Immature natural killer cell (primary cell): ENCODE data around the gene SETD2. TPM values are rescaled to one million over a fixed set of nuclear protein-coding genes. Genes with fewer than 3 reads are reported as not detected.

Experiments used
- DNase-seq, 3 donors: peaks; one replicate each; pipeline ENCODE4 v3.0.0; 2022; ENCODE audit warnings: mixed read lengths in 1 of 3
- H3K27ac Mint-ChIP-seq, 6 donors: one replicate each; pipeline ENCODE4 v1.8.0; 2020; ENCODE audit warnings: mixed read lengths in 6 of 6, mild to moderate bottlenecking in 5 of 6, inconsistent platforms in 4 of 6, moderate library complexity in 3 of 6
- H3K27me3 Mint-ChIP-seq, 3 donors: one replicate each; pipeline ENCODE4 v1.8.0; 2020 to 2021; ENCODE audit warnings: low read depth in 3 of 3, mild to moderate bottlenecking in 3 of 3, mixed read lengths in 3 of 3, moderate library complexity in 3 of 3, inconsistent platforms in 1 of 3
- H3K36me3 Mint-ChIP-seq, 3 donors: one replicate each; pipeline ENCODE4 v1.8.0; 2020; ENCODE audit warnings: mixed read lengths in 3 of 3, inconsistent platforms in 2 of 3, mild to moderate bottlenecking in 2 of 3
- H3K4me1 Mint-ChIP-seq, 2 donors: one replicate each; pipeline ENCODE4 v1.8.0; 2020; ENCODE audit warnings: inconsistent platforms in 2 of 2, mild to moderate bottlenecking in 2 of 2, mixed read lengths in 2 of 2, moderate library complexity in 1 of 2
- H3K4me3 Mint-ChIP-seq, 5 donors: one replicate each; pipeline ENCODE4 v1.8.0; 2020; ENCODE audit warnings: mild to moderate bottlenecking in 5 of 5, mixed read lengths in 5 of 5, inconsistent platforms in 3 of 5, moderate library complexity in 3 of 5
- H3K9me3 Mint-ChIP-seq, 6 donors: one replicate each; pipeline ENCODE4 v1.8.0; 2020; ENCODE audit warnings: mild to moderate bottlenecking in 6 of 6, mixed read lengths in 6 of 6, inconsistent platforms in 4 of 6, moderate library complexity in 3 of 6
- polyA plus RNA-seq, 3 donors: library from polyadenylated mRNA; unstranded; fragments of 300-500 nt; fragmentation: Illumina TruSeq; gene quantifications; one replicate each; pipeline ENCODE4 v1.2.3, GENCODE V29; 2021

SETD2 gene
- polyA plus RNA-seq, 3 donors from 2014 or later: 7.4 to 27.0 (median 8.2) TPM

- H3K9me3 Mint-ChIP-seq: no peaks in the 10 kb centered on the region
- H3K4me3 Mint-ChIP-seq: peak overlapping the region; percentile 89 to 93 (median 92)
- peaks cover 77 to 80% of the 10 kb centered on the region in 2 donors for H3K4me1 Mint-ChIP-seq
- H3K36me3 Mint-ChIP-seq: peaks cover 0 to 11% (median 0%) of the 10 kb centered on the region in 3 donors
- no peak for DNase-seq
- H3K27me3 Mint-ChIP-seq: peaks cover 6 to 15% (median 7%) of the 10 kb centered on the region in 3 donors
- H3K27ac Mint-ChIP-seq: peak overlapping the region; percentile 83 to 96 (median 92)
Observed at GRCh38 chr3:46979958-46980497, 183.9 kb downstream of the SETD2 start.

- Mint-ChIP-seq H3K36me3 (peaks cover 0 to 3% (median 0%) of the 10 kb centered on the region in 3 donors), H3K4me3 (peak within 1 kb of the TSS; percentile 89 to 93 (median 92)), H3K27me3 (peaks cover 5 to 15% (median 6%) of the 10 kb centered on the region in 3 donors), H3K4me1 (peaks cover 77 to 80% of the 10 kb centered on the region in 2 donors), H3K9me3 (no peaks in the 10 kb centered on the region), H3K27ac (peak within 1 kb of the TSS; percentile 92 to 96 (median 94))
- peak; percentile 95 to 97 (median 97) for DNase-seq
Observed at GRCh38 chr3:46978985-46979944, 184.6 kb downstream of the SETD2 start, which contains the start of gene NBEAL2. Gene NBEAL2, plus strand, starts transcription at chr3:46979666. Its CDS starts 196 bp downstream, at chr3:46979862.

GRCh38 chr3:46978381-46978780, 185.5 kb downstream of the SETD2 start:
- Mint-ChIP-seq H3K36me3 (peaks cover 0 to 3% (median 0%) of the 10 kb centered on the region in 3 donors), H3K27ac (peak overlapping the region; percentile 90 to 100 (median 93)), H3K27me3 (peaks cover 5 to 12% (median 6%) of the 10 kb centered on the region in 3 donors), H3K4me1 (peaks cover 76 to 78% of the 10 kb centered on the region in 2 donors), H3K4me3 (peak overlapping the region; percentile 66 to 100 (median 99)), H3K9me3 (no peaks in the 10 kb centered on the region)
- DNase-seq: no peak

GRCh38 chr3:46977811-46978195, 186.1 kb downstream of the SETD2 start:
- DNase-seq: no peak
- peaks cover 73 to 75% of the 10 kb centered on the region in 2 donors for H3K4me1 Mint-ChIP-seq
- no peaks in the 10 kb centered on the region for H3K9me3 Mint-ChIP-seq
- peak overlapping the region; percentile 66 to 100 (median 99) for H3K4me3 Mint-ChIP-seq
- peak overlapping the region; percentile 63 to 100 (median 92) for H3K27ac Mint-ChIP-seq
- peaks cover 0 to 3% (median 0%) of the 10 kb centered on the region in 3 donors for H3K36me3 Mint-ChIP-seq
- H3K27me3 Mint-ChIP-seq: peaks cover 5 to 12% (median 6%) of the 10 kb centered on the region in 3 donors

GRCh38 chr3:46976326-46977190, 187.4 kb downstream of the SETD2 start, which contains the start of gene CCDC12:
Gene CCDC12, minus strand, starts transcription at chr3:46976745. Its CDS starts 13 bp downstream, at chr3:46976732.
- DNase-seq: peak; percentile 96 to 97 (median 96)
- peak within 1 kb of the TSS; percentile 96 to 100 (median 99) for H3K4me3 Mint-ChIP-seq
- H3K27me3 Mint-ChIP-seq: peaks cover 6 to 16% (median 11%) of the 10 kb centered on the region in 3 donors
- H3K9me3 Mint-ChIP-seq: no peaks in the 10 kb centered on the region
- H3K4me1 Mint-ChIP-seq: peaks cover 75% of the 10 kb centered on the region in 2 donors
- H3K36me3 Mint-ChIP-seq: peaks cover 0 to 5% (median 0%) of the 10 kb centered on the region in 3 donors
- H3K27ac Mint-ChIP-seq: peak within 1 kb of the TSS; percentile 93 to 100 (median 98)

- Mint-ChIP-seq H3K4me3 (peak overlapping the region; percentile 62 to 99 (median 72)), H3K4me1 (peaks cover 80 to 84% of the 10 kb centered on the region in 2 donors), H3K27ac (peak overlapping the region; percentile 68 to 89 (median 86)), H3K27me3 (peaks cover 6 to 19% (median 11%) of the 10 kb centered on the region in 3 donors), H3K36me3 (peaks cover 0 to 5% (median 4%) of the 10 kb centered on the region in 3 donors), H3K9me3 (no peaks in the 10 kb centered on the region)
- no peak for DNase-seq
Observed at GRCh38 chr3:46974421-46975171, 189.3 kb downstream of the SETD2 start.

GRCh38 chr3:46972396-46972795, 191.5 kb downstream of the SETD2 start:
- DNase-seq: peak; percentile 47 to 58 (median 49)
- peak overlapping the region in 5 of 6 donors; percentile 66 to 93 (median 89) for H3K27ac Mint-ChIP-seq
- peaks cover 6 to 18% (median 11%) of the 10 kb centered on the region in 3 donors for H3K27me3 Mint-ChIP-seq
- peaks cover 87 to 91% of the 10 kb centered on the region in 2 donors for H3K4me1 Mint-ChIP-seq
- H3K4me3 Mint-ChIP-seq: peak overlapping the region; percentile 59 to 83 (median 74)
- H3K36me3 Mint-ChIP-seq: peaks cover 3 to 5% (median 4%) of the 10 kb centered on the region in 3 donors
- H3K9me3 Mint-ChIP-seq: no peaks in the 10 kb centered on the region

GRCh38 chr3:46971742-46972141, 192.2 kb downstream of the SETD2 start:
- Mint-ChIP-seq H3K27ac (peak overlapping the region; percentile 66 to 93 (median 88)), H3K36me3 (peaks cover 3 to 7% (median 4%) of the 10 kb centered on the region in 3 donors), H3K9me3 (no peaks in the 10 kb centered on the region), H3K4me1 (peaks cover 88 to 91% of the 10 kb centered on the region in 2 donors), H3K4me3 (peak overlapping the region; percentile 59 to 83 (median 74)), H3K27me3 (peaks cover 6 to 20% (median 13%) of the 10 kb centered on the region in 3 donors)
- no peak for DNase-seq

GRCh38 chr3:46971151-46971550, 192.8 kb downstream of the SETD2 start:
- Mint-ChIP-seq H3K9me3 (no peaks in the 10 kb centered on the region), H3K27ac (peak overlapping the region; percentile 66 to 93 (median 88)), H3K36me3 (peaks cover 3 to 8% (median 4%) of the 10 kb centered on the region in 3 donors), H3K4me3 (peak overlapping the region; percentile 59 to 83 (median 74)), H3K4me1 (peaks cover 89 to 91% of the 10 kb centered on the region in 2 donors), H3K27me3 (peaks cover 2 to 15% (median 8%) of the 10 kb centered on the region in 3 donors)
- DNase-seq: no peak

- Mint-ChIP-seq H3K4me1 (peaks cover 92 to 93% of the 10 kb centered on the region in 2 donors), H3K27me3 (peaks cover 0 to 13% (median 8%) of the 10 kb centered on the region in 3 donors), H3K27ac (peak overlapping the region; percentile 66 to 93 (median 88)), H3K4me3 (peak overlapping the region; percentile 18 to 81 (median 73)), H3K36me3 (peaks cover 3 to 9% (median 8%) of the 10 kb centered on the region in 3 donors), H3K9me3 (no peaks in the 10 kb centered on the region)
- no peak for DNase-seq
Observed at GRCh38 chr3:46970391-46971091, 193.4 kb downstream of the SETD2 start.

GRCh38 chr3:46968783-46969428, 195.0 kb downstream of the SETD2 start:
- no peaks in the 10 kb centered on the region for H3K9me3 Mint-ChIP-seq
- peak overlapping the region in 5 of 6 donors; percentile 51 to 87 (median 70) for H3K27ac Mint-ChIP-seq
- H3K36me3 Mint-ChIP-seq: peaks cover 3 to 12% (median 8%) of the 10 kb centered on the region in 3 donors
- peaks cover 88 to 90% of the 10 kb centered on the region in 2 donors for H3K4me1 Mint-ChIP-seq
- H3K4me3 Mint-ChIP-seq: peak overlapping the region in 2 of 5 donors; percentile 13 to 21
- DNase-seq: no peak
- H3K27me3 Mint-ChIP-seq: peaks cover 0 to 13% (median 8%) of the 10 kb centered on the region in 3 donors
